Measurements from ENCODE around the gene CHKA.
"Not testable (repeated sequence)": the region's sequence is repeated elsewhere in the genome, so short reads cannot be mapped to it uniquely, and the experiment has no call there.

CHKA gene

GRCh38 chr11:68115285-68115684 lies 5.9 kb downstream of the CHKA start:
- DNase-seq: peak; percentile 44 to 53

- DNase-seq: no peak
Observed at GRCh38 chr11:68113986-68114385, 7.2 kb downstream of the CHKA start.

DNA sequence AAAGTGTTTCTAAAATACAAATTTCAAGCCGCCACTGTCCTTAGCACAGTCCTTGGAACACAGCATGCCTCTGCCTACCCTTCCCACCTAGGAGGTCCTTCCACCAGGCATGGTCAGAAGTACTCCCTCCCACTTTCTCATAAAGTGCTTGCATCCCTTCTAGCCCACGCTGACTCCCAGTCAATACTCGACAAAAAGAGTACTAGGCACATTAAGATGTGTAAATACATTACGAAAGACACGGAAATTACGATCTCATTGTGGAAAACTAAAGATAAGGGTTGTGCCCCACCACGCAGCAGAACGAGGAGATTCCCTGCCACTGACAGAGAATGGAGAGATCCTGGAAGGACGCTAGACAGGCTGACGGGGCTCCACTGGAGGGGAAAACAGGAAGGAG lies 13.5 kb downstream of the CHKA start:
- DNase-seq: no peak

DNA sequence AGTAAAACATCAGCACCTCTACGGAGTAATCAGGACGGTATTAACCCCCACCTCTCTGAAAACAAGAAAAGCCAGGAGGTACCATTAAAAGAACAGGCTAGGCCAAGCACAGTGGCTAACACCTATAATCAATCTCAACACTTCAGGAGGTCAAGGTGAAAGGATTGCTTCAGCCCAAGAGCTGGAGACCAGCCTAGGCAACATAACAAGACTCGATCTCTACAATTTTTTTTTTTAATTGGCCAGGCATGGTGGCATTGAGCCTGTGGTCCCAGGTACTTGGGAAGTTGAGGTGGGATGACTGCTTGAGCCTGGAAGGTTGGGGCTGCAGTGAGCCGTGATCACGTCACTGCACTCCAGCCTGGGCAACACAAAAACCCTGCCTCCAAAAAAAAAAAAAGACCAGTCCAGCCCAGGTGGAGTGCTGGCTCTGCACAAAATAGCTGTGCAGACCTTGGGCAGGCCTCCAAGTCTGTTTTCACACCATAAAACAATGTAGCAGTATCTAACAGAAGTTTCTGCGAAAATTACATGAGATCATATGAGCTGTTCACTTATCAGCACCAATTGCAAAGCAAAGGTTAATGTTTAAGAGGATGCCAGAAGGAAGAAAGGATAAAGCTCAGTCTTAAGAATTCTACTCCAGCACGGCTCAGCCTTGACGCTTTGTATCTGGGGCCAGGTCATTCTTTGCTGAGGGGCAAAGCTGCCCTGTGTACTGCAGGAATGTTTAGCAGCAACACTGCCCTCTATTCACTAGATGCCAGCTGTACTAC lies 14.8 kb downstream of the CHKA start:
- no peak for DNase-seq

GRCh38 chr11:68099474-68100405 lies 21.4 kb downstream of the CHKA start:
- no peak for DNase-seq

DNA sequence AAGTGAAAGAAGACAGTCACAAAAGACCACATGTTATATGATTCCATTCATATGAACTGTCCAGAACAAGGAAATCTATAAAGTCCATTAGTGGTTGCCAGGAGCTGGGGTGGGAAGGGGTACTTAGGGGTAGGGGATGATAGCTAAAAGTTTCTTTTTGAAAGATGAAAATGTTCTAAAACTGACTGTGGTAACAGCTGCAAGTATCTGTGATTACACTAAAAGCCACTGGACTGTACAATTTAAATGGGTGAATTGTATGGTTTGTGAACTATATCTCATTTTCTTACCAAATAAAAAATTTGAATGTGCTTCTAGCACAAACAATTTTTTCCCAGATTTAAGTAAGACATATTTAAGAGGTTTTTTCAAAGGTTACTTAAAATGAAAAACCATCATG lies 22.1 kb downstream of the CHKA start:
- DNase-seq: no peak

- DNase-seq: no peak
Observed at GRCh38 chr11:68096962-68097361, 24.2 kb downstream of the CHKA start.

GRCh38 chr11:68093565-68093964 lies 27.6 kb downstream of the CHKA start:
- DNase-seq: no peak

DNA sequence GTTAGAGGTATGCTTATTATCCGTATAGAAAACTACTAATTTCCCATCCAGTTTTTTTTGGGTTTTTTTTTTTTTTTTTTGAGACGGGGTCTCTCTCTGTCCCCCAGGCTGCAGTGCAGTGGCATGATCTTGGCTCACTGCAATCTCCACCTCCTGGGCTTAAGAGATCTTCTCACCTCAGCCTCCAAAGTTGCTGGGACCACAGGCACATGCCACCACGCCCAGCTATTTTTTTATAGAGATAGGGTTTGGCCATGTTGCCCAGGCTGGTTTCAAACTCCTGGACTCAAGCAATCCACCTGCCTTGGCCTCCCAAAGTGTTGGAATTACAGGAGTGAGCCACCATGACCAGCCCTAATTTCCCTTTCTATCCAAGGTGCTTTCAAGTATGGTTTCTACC lies 28.2 kb downstream of the CHKA start:
- DNase-seq: not testable (repeated sequence)

GRCh38 chr11:68092411-68092810 lies 28.8 kb downstream of the CHKA start:
- DNase-seq: no peak

GRCh38 chr11:68090706-68091105 lies 30.5 kb downstream of the CHKA start:
- DNase-seq: peak; percentile 19 to 39

- no peak for DNase-seq
Observed at GRCh38 chr11:68090287-68090686, 30.9 kb downstream of the CHKA start.

DNA sequence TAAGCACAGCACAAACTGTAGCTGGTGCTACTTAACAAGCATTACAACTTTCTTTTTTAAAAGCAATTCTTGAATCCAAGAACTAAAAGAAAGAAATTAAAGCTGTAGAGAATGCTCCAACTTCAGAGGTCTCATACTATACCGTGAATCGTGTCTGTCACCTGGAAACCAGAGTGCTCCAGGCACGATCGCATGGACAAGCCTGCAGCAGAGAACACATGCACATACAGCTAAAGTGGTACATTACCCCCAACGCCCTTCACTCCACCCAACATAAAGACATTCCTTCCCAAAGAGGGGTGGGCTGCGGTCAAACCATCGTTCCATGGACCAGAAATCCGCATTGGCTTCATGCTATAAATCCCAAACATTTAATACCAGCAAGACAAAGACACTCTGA lies 31.5 kb downstream of the CHKA start:
- DNase-seq: no peak

- no peak for DNase-seq
Observed at GRCh38 chr11:68083517-68083916, 37.7 kb downstream of the CHKA start.

GRCh38 chr11:68082481-68082880 lies 38.7 kb downstream of the CHKA start:
- DNase-seq: no peak

DNA sequence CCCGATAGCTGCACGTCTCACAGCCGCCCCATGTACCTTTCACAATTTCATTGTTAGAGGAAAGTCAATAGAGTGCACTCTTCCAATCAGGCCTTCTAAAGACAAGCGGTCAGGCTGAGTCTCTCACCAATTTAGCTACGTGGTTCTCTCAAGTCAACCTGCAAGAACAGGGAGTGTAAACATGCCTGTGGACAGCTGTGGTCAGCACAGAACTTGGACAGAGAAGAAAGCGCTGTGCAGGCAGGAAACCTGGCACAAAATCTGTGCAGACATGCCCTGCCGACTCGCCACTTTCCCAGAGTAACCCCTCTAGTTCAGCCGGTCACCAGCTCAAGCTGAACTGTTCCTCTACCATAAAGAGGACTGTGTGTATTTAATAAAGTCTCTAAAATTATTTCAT lies 39.5 kb downstream of the CHKA start:
- DNase-seq: no peak

DNA sequence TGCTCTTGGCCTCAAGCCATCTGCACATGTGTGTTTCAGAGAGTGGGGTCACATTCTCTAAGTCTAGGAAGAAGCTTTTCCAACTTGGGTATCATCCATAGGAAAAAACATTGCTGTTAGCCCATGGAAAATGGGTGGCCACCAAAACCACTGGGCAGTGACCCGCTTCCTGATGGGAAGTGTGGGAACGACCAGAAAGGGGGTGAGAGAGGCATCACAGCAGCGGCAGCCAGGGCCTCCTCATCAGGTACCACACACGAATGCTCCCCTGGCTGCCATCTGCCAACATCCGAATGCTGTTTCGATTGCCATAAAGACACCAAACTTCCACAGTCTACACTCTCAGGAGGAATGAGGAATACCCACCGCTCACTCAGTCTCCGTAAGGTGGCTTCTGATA lies 40.3 kb downstream of the CHKA start:
- no peak for DNase-seq

GRCh38 chr11:68077617-68078582 lies 43.3 kb downstream of the CHKA start:
- DNase-seq: no peak

DNA sequence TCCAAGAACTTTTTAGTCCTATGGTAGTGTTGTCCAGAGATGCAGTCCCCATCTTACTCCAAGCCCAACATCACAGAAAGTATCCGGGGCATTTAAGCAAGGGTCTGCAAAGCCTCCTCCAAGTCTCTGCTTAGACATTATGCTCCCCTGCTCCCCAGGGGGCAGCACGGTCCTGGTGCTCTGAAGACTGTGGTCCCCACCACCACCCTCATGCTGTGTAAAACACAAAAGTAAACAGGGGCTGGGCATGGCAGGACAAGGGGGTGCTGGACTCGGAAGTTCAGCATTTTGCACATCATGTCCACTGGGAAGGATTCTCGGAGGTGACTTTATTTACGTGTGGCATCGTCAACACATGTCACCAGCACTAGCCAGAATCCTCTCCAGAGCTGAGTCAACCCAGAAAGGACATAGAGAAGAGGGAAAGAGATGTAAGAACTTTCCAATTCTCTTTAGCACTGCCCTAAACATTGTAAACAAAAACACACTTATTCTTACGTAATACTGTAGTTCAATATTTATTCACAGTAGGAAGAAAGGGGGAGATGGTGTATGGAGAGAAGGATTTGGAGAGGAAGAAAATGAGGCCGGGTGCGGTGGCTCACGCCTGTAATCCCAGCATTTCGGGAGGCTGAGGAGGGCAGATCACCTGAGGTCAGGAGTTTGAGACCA lies 44.7 kb downstream of the CHKA start:
- no peak for DNase-seq

DNA sequence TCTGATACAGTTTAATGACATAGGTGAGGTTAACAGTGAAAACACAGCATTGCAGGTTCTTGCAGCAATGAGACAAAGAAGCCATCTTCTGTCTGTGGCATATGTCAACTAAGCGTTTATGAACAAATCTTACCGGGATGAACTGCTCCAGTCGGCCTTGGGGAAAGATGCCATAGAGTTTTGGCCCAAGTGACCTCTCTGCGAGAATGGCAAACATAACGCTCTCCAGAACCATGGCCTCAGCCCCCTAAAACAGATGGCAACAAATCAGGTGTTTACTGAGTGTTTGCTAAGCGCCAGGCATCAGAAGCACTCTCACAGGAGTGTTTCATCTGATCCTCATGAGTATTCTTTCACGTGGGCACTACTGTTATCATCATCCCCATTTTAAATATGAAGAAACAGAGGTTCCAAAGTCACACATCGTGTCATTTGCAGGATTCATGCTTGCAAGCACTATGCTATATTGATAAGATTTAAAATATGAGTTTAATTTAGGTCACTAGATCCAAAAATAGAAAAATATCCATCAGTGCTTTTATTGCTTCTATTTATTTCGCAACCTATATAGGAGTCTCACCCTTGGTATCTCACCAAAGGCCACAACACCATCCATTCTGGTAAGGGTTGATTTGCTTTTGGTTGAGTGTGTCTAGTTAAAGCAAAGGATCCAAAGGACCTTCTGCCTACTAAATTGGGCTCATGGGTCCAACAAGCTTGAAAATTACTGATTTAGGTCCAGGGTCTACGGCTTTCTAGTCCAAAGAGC lies 46.4 kb downstream of the CHKA start:
- no peak for DNase-seq

GRCh38 chr11:68071281-68072048 lies 49.7 kb downstream of the CHKA start:
- DNase-seq: peak in 1 of 2 experiments; percentile 0
